ENCODE measurements around the gene TBC1D30.
"Not testable (repeated sequence)": the region's sequence is repeated elsewhere in the genome, so short reads cannot be mapped to it uniquely, and the experiment has no call there.

Gene TBC1D30

GRCh38 chr12:64824500-64825142, at the start of gene TBC1D30:
Gene TBC1D30 (plus strand): TSS chr12:64824647. CDS start chr12:64824880, 233 bp downstream.
- DNase-seq = peak; percentile 41

- not testable (repeated sequence) for DNase-seq
Measured at GRCh38 chr12:64775147-64775736, 49.2 kb upstream of the TBC1D30 start.

- DNase-seq = no peak
Measured at GRCh38 chr12:64779354-64779974, 45.0 kb upstream of the TBC1D30 start.

GRCh38 chr12:64780132-64780530, 44.3 kb upstream of the TBC1D30 start:
- DNase-seq = no peak

GRCh38 chr12:64780531-64781279, 43.7 kb upstream of the TBC1D30 start:
- DNase-seq = peak; percentile 3

GRCh38 chr12:64781280-64782190, 42.9 kb upstream of the TBC1D30 start:
- no peak for DNase-seq

GRCh38 chr12:64782191-64782876, 42.1 kb upstream of the TBC1D30 start:
- no peak for DNase-seq

- DNase-seq = no peak
Measured at GRCh38 chr12:64785838-64786237, 38.6 kb upstream of the TBC1D30 start.

- no peak for DNase-seq
Measured at GRCh38 chr12:64790166-64790565, 34.3 kb upstream of the TBC1D30 start.

- DNase-seq = no peak
Measured at GRCh38 chr12:64791036-64791435, 33.4 kb upstream of the TBC1D30 start.

- no peak for DNase-seq
Measured at GRCh38 chr12:64792128-64792527, 32.3 kb upstream of the TBC1D30 start.

GRCh38 chr12:64793610-64794009, 30.8 kb upstream of the TBC1D30 start:
- DNase-seq = no peak

- DNase-seq = no peak
Measured at GRCh38 chr12:64794305-64794704, 30.1 kb upstream of the TBC1D30 start.

- DNase-seq = peak; percentile 76
Measured at GRCh38 chr12:64796205-64796845, 28.1 kb upstream of the TBC1D30 start.

GRCh38 chr12:64797156-64797555, 27.3 kb upstream of the TBC1D30 start:
- no peak for DNase-seq

- no peak for DNase-seq
Measured at GRCh38 chr12:64798165-64798564, 26.3 kb upstream of the TBC1D30 start.

- no peak for DNase-seq
Measured at GRCh38 chr12:64800640-64801039, 23.8 kb upstream of the TBC1D30 start.

- DNase-seq = peak; percentile 11
Measured at GRCh38 chr12:64801381-64801780, 23.1 kb upstream of the TBC1D30 start.

- peak; percentile 20 for DNase-seq
Measured at GRCh38 chr12:64802180-64802775, 22.2 kb upstream of the TBC1D30 start.

- DNase-seq = no peak
Measured at GRCh38 chr12:64806173-64806572, 18.3 kb upstream of the TBC1D30 start.
